ENCODE results near the gene ACSF3.
"Not testable (repeated sequence)": the region's sequence is repeated elsewhere in the genome, so short reads cannot be mapped to it uniquely, and the experiment has no call there.

The ACSF3 gene

DNA sequence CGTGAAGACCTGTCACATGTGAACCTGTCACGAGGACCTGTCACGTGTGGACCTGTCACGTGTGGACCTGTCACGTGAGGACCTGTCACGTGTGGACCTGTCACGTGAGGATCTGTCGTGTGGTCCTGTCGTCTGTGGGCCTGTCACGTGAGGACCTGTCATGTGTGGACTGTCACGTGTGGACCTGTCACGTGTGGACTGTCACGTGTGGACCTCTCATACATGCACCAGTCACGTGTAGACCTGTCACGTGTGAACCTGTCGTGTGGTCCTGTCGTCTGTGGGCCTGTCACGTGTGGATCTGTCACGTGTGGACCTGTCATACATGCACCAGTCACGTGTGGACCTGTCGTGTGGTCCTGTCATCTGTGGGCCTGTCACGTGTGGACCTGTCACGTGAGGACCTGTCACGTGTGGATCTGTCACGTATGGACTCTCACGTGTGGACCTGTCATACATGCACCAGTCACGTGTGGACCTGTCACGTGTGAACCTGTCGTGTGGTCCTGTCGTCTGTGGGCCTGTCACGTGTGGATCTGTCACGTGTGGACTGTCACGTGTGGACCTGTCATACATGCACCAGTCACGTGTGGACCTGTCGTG is 19.5 kb upstream of the ACSF3 start:
- not testable (repeated sequence) for DNase-seq

DNA sequence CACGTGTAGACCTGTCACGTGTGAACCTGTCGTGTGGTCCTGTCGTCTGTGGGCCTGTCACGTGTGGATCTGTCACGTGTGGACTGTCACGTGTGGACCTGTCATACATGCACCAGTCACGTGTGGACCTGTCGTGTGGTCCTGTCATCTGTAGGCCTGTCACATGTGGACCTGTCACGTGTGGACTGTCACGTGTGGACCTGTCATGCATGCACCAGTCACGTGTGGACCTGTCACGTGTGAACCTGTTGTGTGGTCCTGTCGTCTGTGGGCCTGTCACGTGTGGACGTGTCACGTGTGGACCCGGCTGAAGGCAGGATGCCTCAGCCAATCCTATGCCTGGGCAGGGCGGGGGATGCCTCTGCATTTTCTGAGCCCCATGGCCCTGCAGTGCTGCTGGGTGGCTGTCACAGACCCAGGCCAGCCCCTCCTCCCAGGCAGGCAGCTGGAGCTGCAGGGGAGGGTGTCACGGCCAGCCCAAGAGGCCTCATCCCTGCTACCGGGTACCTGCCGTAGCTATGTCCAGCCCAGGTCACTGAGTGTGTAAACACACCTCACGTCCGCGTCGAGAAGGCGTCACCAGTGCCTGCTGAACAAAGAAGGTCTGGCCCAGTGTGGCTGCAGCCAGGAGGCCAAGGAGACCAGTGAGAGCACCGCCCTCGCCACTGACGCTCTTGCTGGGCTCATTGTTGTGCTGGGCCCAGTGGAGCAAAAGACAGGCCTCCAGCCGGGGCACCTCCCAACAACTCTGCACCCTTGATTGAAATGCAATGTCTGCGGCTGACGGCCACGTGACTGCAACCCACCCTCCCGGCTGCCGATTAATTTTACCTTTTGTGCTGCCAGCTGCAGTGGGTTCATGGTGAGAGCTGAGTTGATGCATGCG is 18.6 kb upstream of the ACSF3 start:
- DNase-seq = no peak

DNA sequence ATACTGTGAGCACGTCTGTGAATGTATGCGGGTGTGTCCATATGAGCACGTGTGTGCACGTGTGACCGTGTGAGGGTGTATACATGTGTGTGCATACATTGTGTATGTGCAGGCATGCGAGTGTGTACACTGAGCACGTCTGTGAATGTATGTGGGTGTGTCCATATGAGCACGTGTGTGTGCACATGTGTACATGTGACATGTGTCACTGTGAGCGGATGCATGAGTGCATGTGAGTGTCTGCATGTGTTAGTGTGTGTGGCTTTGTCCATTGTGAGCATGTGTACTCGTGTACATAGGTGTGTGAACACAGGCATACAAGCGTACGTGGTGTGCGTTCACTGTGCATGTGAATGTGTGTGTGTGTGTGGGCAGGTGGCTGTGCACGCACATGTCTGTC is 17.5 kb upstream of the ACSF3 start:
- no peak for DNase-seq

DNA sequence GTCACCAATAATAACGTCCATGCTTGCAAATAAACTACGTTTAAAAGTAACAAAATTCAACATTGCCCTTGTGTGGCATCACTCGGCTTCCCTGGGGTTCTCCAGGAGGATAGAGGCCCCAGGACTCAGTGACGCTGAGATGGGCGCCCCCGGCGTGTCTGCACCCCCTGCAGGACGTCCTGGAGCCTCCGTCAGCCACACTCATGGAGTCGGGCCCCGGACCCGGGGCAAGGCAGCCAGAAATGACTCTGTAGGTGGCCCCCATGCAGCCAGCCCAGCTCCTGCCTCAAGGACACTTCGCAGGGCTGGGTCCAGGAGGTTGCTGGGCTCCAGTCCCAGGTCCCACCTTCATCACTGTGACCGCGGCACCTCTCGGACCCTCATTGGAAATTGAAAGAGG is 16.6 kb upstream of the ACSF3 start:
- DNase-seq = no peak

DNA sequence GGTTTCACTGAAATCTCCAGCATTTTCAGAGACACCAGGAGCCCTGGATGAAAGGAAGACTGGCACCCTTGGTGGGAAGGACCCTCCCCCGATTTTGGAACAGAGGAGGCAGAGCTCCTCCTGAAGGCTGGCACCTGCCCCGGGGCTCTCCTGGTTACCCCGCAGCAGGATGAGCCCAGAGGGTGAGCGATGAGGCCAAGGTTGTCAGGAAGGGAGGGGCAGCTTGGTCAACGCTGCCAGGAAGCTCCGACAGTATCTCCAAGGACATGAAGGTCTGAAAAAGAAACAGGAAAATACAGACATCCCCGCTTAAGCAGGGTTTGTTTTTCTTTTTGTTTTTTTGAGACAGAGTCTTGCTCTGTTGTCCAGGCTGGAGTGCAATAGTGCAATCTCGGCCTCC is 15.5 kb upstream of the ACSF3 start:
- no peak for DNase-seq

DNA sequence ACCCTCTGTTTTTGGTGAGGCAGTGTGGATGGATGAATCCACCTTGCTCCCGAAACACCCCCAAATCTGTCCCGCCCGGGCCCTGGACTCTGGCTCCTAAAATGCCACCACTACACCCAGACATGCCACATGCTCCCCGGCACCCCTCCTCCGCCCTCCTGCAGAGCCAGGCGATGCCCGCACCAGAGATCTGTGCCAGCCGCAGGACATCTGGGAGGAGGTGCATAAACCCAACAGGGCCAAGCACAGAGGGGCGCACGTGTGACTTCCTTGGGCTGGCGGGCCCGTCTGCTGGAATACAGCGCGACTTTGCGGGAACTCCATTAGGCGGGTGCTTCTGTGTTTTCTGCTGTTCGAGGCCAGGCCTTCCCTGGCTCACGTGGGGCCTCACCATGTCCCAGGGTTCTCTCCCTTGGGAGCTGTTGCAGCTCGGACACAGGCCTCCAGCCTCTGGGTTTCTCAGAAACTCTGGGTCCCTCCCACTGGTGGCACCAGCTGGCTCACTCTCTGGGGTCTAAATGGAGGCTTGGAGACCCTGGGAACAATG is 14.1 kb upstream of the ACSF3 start:
- no peak for DNase-seq

DNA sequence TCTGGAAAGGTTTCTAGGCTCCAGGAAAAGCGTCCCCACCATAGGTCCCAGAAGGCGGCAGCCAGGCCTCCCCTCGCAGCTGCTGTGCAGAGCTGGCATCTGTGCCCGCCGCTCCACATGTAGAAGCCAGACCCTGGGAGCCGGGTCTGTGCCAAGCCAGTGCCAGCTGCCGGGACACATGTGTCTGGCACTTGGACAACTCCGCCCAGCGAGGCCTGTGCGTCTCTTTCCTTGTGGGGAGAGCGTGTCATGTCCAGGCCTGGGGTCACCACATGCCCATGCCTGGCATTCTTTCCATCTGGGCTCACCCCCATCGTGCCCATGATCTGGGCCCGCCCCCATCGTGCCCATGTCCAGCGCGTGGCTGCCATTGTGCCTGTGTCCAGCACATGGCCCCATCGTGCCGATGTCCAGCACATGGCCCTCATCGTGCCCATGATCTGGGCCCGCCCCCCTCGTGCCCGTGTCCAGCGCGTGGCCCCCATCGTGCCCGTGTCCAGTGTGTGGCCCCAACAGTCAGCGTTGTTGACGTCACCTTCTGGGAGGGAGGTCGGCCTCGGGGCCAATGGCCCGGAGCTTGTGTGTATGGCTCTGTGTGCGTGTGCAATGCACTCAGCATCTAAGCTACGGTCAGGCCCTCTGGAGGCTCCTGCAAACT is 13.3 kb upstream of the ACSF3 start:
- DNase-seq = no peak

DNA sequence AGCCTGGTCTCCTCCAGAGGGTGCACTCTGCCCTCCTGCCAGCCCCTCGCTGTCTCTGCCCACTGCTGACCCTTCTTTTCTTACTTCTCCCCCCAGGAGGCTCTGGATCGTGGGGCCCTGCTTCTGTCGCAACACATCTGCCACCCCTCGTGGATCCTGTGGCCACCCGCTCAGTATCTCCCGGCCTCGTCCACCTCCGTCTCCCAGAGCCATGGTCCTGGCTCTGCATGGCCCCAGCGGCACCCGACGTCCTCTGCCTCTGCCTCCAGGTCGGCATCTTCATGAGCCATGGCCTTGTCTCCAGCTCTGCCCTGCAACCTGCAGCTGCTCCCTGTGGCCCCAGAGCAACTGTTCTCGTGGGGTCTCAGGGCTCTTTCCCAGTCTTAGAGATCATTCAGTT is 12.1 kb upstream of the ACSF3 start:
- DNase-seq = no peak

DNA sequence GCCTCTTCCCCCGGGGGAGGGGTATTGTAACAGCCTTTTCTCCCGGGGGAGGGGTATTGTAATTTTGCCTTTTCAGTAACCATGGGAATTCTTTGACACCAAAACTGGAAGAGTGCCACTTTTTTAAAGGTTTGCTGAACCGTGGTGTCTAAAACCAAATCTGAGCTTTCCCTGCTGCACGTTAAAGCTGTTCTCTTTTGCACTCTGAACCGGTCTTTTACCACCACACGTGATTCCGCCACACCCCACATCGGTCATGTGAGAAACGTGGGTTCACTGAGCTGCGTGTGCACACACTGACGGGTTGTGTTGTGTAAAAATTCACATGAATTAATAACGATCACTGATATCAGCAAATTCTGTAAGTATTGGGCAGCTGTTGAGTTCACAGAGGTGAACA is 9.2 kb upstream of the ACSF3 start:
- DNase-seq = no peak

DNA sequence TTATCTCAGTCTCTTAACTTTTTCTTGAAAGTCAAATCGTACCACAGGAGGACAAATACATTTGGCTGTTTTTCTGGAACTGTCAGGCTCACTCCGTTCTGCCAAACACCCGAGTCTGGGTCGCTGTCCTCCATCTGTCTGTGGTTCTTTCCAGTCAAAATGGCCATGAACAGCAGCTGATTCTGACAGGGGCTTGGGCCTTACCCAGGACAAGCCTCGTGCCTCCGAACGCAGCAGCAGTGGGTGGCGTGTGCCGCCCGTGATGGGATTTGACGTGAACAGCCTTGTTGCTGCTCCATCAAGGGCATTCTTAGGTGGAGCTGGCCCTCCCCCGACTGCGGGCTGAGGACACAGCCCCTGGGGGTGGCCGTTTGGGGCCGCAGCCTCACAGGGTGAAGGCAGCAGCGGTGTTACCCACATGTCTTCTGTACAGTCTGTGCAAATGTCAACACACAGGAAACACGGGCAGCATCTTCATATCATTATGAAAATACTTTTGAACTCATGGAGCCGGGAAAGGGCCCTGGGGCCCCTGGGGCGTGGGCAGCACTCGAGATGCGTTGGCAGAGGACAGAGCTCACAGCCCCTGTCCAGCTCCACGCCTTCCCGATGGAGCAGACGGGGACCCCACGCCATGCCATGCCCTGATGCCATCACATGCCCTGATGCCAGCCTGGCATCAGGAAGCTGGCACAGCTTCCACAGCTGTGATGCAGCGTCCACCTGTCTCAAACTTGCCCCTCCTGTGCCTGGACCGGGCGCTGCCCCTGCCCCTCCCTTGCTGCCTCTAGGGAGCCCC is 8.6 kb upstream of the ACSF3 start:
- DNase-seq = no peak

DNA sequence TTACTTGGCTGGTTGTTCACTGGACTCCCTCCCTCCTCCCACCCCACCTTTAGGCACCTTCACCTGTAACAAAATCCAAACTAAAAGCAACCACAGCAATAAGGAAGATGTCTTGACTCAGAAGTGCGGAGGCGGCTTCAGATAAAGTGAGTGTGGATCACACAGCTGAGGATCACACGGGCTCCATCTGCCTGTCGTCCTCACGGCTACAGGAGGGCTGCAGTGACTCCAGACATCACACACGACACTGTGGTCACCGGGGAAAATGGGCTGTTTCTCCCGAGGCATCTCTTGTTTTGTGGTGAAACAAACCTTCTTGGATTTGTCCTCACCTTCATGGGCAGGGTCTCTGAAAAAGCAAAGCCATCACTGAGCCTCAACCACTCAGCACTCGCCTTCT is 7.9 kb upstream of the ACSF3 start:
- no peak for DNase-seq

DNA sequence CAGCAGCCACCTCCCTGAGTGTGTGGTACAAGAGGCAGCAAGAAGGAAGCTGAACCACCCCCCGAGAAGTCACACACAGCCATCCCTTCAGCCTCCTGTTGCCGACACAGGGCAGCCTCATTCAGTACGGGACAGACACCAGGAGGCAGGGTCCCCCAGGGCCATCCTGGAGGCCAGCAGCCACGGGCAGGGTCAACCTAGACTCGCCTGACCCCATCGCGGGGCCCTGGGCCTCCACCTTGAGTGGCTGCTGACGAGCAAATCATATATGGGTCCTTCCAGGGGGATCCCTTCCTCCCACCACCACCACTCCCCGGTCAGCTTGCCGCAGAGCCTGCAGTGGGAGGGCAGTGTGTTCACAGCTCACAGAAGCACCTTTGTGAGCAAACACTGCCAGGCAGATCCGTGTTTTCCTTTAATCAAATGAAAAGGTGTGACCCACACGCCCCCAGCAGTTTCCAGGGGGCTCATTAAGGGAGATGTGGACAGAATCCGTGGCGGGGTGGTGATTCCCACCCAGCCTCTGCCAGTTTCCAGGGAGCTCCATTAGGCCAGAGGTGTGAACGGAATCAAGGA is 5.6 kb upstream of the ACSF3 start:
- DNase-seq = no peak

DNA sequence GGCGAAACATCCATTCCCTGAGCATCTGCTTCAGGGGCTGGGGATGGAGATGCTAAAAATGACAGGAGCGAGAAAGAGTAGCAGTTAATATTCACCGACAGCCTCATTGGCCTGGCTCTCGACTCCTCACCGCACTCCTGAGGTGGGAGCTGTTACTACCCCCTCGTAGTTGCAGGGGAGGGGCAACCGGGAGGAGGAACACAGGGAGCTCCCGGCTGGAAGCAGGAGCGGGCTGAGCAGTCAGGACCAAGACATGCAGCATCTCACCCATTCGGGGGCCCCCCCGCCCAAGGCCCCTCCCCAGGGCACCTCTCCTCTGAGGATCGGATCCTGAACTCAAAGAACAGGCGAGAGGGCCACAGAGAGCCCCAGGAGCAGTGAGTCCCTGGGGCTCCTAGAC is 4.5 kb upstream of the ACSF3 start:
- no peak for DNase-seq

DNA sequence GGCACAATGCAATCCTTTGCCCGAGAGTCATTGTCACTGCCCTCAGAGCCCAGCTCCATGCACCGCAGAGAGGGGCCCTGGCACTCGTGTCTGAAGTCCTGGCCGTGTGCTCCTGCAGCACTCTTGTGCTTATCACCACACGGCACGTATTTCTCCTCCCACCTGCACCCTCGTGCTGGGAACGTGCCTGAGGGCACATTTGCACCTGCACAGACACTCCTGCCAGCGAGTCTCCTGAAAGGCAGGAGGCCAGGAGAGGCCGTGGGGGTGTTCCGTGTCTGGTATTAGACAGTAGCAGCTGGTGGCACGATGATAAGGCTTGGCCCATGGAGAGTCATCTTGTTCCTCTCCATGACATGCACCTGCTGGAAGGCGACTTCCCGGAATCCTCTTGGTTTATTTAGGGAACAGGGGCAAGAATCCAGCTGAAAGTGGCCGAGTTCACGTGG is 3.4 kb upstream of the ACSF3 start:
- peak; percentile 62 for DNase-seq

DNA sequence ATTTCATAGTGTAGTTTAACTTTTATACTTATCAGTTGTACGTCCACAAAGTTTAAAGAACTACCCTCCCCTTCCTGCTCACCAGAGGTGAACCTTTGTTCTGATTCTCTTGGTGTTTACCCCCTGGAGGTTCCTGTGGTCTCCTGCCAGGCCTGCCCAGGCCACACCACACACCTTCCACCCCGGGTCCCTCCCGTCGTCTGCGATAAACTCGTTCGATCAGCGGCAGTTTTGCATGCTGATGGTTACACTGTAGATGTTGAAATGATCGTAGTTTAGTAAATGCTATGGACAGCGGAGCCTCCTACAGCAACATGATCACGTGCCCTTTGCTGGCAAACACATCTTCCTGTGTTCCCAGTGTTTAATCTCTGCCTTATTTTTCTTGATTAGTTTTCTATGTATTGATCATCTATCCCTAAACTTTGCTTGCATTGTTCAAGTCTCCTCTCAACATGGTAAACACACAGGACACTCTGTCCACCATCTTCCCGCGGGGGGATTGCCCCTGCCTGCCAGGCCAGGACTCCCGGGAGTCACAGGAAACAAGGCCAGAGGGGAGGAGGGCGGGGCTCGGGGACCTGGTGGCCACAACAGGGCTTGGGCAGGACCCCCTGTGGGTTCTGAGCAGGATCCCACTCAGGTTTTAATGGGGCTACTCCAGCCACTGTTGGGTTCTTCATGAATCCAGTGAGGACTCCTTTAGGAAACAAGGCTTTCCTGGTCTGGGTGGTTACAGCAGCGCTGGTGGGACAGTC is 2.8 kb upstream of the ACSF3 start:
- no peak for DNase-seq

DNA sequence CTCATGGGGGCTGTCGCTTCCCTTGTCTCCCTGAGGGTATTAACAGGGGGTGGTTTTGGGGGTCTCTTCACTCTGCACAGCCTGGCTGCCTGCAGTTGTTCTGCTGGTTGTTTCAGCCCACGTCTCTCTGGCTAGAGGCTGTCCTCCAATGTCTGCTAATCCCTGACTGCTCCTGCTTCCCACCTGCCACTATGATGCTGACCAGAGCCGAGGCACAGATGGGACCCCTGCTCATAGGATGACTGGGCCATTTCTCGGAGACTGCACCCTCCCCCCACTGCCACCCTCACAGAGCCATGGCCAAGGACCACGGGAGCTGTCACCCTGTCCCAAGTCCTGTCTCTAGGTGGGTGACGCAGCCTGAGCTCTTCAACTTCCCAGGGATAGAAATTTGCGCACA is 1.6 kb upstream of the ACSF3 start:
- DNase-seq = no peak

DNA sequence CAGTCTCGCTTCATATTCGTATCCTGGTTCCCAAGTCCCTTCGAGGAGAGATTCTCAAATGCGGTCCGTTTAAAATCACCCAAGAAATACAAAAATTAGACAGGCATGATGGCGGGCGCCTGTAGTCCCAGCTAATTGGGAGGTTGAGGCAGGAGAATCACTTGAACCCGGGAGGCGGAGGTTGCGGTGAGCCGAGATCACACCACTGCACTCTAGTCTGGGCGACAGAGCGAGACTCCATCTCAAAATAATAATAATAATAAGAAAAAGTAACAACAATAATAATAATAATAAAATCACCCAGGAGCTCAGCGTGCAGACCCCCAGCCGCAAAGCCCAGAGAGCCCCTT is 425 bp upstream of the ACSF3 start:
- DNase-seq = not testable (repeated sequence)

DNA sequence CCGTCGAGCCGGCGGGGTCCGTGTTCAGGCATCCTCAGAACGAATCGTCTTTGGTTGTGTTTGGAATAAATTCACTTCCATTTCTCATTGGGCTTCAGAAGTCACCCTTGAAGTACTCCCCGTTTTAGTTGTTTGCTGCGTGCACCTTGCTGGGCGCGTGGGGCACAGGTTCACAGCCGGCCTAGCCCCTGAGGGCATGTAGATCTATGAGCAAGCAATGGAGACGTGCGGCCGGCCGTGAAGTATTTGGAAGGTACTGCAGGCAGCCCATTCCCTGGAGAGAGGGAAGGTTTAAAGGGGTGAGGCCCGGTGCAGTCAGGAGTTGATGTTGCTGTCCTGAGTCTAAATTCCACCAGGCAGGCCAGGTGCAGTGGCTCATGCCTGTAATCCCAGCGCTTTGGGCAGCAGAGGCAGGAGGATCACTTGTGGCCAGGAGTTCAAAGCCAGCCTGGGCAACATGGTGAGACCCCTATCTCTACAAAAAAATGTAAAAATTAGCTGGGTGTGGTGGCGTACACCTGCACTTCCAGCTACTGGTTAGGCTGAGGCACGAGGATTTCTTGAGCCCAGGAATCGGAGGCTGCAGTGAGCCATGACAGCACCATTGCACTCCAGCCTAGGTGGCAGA is 714 bp downstream of the ACSF3 start:
- peak; percentile 20 for DNase-seq

DNA sequence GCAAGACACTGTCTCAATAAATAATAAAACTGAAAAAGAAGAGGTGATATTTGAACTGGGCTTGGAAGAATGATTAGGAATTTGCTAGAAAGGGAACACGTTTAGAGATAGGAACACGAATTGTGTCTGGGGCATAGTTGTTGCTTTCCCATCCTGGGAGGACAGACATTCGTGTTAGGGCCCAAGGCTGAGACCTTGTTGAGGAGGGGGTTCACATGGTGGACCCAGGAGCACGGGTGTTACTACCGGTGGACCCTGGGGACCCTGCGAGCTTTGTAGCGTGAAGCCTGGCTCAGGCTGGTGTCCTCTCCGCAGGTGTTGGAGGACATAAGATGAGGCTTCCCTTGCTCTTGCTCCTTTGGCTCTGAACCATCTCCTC is 1.2 kb downstream of the ACSF3 start:
- DNase-seq = no peak

DNA sequence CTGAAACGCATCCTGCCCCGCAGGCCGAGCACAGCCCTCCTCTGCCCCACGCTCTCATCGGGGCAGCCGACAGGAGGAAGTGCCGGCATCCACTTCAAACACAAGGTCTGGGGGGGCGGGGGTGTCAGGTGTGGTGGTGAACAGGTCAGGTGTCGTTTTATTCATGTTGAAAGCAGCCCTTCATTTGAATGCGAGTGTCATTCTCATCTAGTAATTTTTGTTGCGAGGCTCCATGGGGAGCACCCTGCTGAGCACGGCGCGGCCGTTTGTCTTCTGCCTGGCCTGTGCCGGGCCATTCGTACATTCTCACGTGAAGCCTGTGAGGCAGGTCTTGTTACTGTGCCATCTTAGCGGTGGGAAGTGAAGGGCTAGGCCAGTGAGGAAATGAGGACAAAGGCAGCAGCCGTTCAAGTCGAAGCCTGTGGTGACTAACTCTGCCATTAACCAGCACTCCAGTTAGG is 1.9 kb downstream of the ACSF3 start:
- DNase-seq = no peak

DNA sequence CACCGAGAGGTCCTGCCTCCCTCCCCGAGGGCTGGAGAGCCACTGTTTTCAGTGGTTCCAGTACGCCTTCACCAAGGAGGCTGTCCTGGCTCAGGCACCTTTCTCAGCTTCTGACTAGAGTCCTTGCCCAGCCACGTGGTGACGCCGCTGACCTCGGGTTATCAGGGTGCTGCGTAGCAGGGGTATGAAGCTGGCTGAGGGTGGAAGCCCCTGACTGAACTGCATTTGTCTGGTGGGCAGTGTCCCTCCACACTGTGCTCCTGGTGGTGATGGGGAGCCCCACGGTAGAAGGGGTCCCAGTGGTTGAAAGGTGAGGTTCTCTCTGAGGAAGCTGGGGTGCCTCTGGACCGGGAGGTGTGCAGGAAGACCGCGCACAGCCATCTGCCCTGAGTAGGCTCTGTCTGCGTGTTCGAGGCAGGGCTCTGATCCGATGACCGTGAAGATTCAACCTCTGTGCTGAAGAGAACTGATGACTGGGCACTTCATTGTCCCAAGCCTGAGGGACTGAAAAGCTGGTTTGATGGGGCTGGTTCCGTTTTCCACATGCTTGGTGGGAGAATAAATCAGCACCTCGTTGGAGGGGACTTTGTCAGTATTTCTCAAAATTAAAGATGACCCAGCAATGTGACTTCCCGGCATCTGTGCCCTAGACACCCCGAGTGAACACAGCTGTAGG is 2.5 kb downstream of the ACSF3 start:
- no peak for DNase-seq

Measured in OCI-M1 (cell line).